AG09309 (cell line): ENCODE measurements around the gene TCIRG1.

Experiments
- DNase-seq: peaks from one replicate; pipeline ENCODE4 v3.0.0-alpha.2; 2010; ENCODE audit warnings: low read depth
- H3K4me3 ChIP-seq: 2 replicates; pipeline ENCODE4 v1.5.1; 2011; ENCODE audit warnings: mild to moderate bottlenecking, low read depth, low read length, moderate library complexity; ENCODE audit not compliant: control insufficient read depth
- CTCF ChIP-seq: IDR thresholded peaks from 2 replicates; pipeline ENCODE4 v1.5.1; 2011; ENCODE audit warnings: mild to moderate bottlenecking, low read depth, low read length, inconsistent platforms; ENCODE audit not compliant: insufficient read depth, control insufficient read depth; ENCODE audit errors: missing control alignments

TCIRG1 gene

GRCh38 chr11:68016904-68017817, 21.7 kb upstream of the TCIRG1 start:
- TF ChIP-seq CTCF: no peak
- no peak for DNase-seq
- H3K4me3 ChIP-seq: no peak overlapping the region

GRCh38 chr11:68017980-68018729, 20.7 kb upstream of the TCIRG1 start:
- TF ChIP-seq CTCF: no peak
- no peak overlapping the region for H3K4me3 ChIP-seq
- no peak for DNase-seq

- DNase-seq: no peak
- no peak for TF ChIP-seq CTCF
- H3K4me3 ChIP-seq: no peak overlapping the region
Observed at GRCh38 chr11:68018730-68019190, 20.1 kb upstream of the TCIRG1 start.

- no peak overlapping the region for H3K4me3 ChIP-seq
- no peak for TF ChIP-seq CTCF
Observed at GRCh38 chr11:68019486-68019885, 19.3 kb upstream of the TCIRG1 start.

GRCh38 chr11:68020575-68020974, 18.2 kb upstream of the TCIRG1 start:
- H3K4me3 ChIP-seq: no peak overlapping the region
- no peak for DNase-seq
- peak; percentile 53 for TF ChIP-seq CTCF

More at GRCh38 chr11:68019486-68019885, 19.3 kb upstream of the TCIRG1 start:
- no peak for DNase-seq

- no peak overlapping the region for H3K4me3 ChIP-seq
- TF ChIP-seq CTCF: peak; percentile 19
- no peak for DNase-seq
Observed at GRCh38 chr11:68021167-68021787, 17.5 kb upstream of the TCIRG1 start.
